ENCODE data around the gene CCR7. TPM values are rescaled to one million over a fixed set of nuclear protein-coding genes. Genes with fewer than 3 reads are reported as not detected.

CCR7 gene
- total and polyA plus RNA-seq, 2 experiments from 2014 or later = not detected

DNA sequence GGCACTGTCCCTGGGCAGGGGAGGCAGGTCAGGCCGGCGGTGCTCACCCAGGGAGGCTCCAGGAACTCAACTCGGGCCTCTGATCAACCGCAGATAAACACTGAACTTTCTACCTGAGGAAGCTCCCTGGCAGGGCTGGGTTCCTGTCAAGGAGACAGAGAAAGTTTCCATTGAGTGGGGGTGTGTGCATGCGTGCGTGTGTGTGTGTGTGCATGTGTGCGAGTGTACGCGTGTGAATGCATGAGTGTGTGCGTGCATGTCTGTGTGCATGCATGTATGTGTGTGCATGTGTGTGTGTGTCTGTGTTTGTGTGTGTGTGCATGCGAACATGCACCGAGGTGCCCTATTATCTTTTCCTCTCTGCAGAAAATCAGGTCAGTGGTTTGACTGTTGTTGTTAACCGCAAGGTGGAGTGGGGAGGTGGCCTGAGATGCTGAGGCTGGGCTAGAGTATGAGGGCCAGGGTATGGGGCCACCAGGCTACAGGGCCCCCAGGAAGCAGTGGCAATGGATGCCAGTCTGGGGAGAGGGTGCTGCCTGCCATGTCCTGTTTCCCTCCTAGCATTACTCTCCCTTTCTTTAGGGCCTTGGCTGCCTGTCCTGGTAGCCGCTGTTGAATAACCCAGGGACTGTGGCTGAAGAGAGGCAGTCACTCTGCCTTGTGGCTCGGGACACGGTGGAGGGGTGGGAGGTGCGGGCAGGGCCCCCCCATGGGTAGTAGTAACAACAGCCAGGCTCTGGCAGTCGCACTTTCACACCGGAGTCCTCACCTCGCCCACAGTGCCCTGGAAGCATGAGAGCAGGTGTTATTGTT is 24.0 kb downstream of the CCR7 start:
- TF ChIP-seq, protein P1, sequence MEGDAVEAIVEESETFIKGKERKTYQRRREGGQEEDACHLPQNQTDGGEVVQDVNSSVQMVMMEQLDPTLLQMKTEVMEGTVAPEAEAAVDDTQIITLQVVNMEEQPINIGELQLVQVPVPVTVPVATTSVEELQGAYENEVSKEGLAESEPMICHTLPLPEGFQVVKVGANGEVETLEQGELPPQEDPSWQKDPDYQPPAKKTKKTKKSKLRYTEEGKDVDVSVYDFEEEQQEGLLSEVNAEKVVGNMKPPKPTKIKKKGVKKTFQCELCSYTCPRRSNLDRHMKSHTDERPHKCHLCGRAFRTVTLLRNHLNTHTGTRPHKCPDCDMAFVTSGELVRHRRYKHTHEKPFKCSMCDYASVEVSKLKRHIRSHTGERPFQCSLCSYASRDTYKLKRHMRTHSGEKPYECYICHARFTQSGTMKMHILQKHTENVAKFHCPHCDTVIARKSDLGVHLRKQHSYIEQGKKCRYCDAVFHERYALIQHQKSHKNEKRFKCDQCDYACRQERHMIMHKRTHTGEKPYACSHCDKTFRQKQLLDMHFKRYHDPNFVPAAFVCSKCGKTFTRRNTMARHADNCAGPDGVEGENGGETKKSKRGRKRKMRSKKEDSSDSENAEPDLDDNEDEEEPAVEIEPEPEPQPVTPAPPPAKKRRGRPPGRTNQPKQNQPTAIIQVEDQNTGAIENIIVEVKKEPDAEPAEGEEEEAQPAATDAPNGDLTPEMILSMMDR (IDR thresholded peaks at IDR 0.05; ENCODE audit: low read depth, low read length) = no peak

DNA sequence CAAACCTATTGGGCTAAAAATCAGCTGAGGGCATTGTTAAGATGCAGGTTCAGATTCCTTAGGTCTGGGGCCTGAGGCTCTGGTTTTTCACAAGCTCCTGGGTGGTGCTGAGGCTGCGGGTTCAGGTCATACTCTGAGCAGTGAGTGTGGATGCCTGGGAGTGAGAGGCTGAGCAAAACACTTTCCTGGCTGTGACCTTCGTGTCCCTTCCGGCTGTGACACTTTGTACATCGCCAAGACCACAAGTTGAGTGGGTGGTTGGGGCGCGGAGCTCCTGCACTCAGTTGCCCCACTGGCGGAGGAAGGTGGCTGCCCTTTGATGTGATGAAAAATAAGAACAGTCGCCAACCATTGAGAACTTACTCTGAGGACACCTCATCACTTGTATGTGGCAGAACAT is 24.8 kb downstream of the CCR7 start:
- Histone ChIP-seq H3K27me3 (no peaks in the 10 kb centered on the region), H3K4me1 (ENCODE audit: low read depth) (peaks cover 38% of the 10 kb centered on the region), H3K4me3 (no peak overlapping the region), H3K36me3 (no peaks in the 10 kb centered on the region), H3K27ac (no peak overlapping the region), H3K9me3 (ENCODE audit: low read depth) (no peaks in the 10 kb centered on the region)
- TF ChIP-seq, protein P1 (IDR thresholded peaks at IDR 0.05; ENCODE audit: low read depth, low read length) = no peak
- no peak for DNase-seq (ENCODE audit: low read depth in 1 of 2, low spot score in 1 of 2)

More for the DNA sequence above, 24.0 kb downstream of the CCR7 start:
- H3K9me3 ChIP-seq (ENCODE audit: low read depth) = no peaks in the 10 kb centered on the region
- DNase-seq (ENCODE audit: low read depth in 1 of 2, low spot score in 1 of 2) = no peak
- H3K4me3 ChIP-seq = no peak overlapping the region
- H3K27me3 ChIP-seq = no peaks in the 10 kb centered on the region
- H3K27ac ChIP-seq = peak overlapping the region; percentile 14
- H3K36me3 ChIP-seq = no peaks in the 10 kb centered on the region
- peaks cover 30% of the 10 kb centered on the region for H3K4me1 ChIP-seq (ENCODE audit: low read depth)

DNA sequence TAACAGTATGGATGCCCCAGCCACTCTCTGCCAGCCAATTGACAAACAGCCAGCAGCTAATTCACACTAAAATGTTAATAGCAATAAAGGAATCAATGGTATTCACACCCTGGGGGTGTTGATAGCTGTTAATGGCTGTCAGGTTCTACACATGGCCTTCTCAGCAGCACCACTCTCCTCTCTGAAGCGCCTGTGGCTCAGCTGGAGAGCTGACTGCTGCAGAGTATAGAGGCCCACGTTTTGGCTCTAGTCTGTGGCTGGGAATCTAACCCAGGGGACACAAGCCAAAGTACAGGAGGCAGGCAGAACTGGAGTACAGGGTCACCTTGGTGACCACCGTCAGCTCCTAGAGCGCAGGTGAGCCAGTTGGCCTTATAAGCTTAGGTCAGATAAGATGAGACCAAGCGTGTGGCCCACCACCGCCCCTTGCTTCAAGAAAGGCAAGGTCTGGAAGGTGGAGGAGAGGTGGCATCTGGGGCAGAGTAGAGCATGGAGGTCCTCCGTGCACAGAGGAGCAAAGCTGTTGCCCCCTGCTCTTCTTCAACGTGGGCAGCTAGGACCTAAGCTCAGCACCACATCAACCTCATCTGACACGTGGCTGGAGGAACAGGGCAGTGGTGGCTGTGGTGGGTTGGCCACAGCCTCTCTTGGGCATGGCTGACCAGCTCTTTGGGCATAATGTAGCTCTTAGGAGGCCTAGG is 25.4 kb downstream of the CCR7 start:
- Histone ChIP-seq H3K27me3 (no peaks in the 10 kb centered on the region), H3K4me3 (no peak overlapping the region), H3K27ac (peak overlapping the region; percentile 69), H3K4me1 (ENCODE audit: low read depth) (peaks cover 40% of the 10 kb centered on the region), H3K36me3 (no peaks in the 10 kb centered on the region), H3K9me3 (ENCODE audit: low read depth) (no peaks in the 10 kb centered on the region)
- TF ChIP-seq, protein P1 (IDR thresholded peaks at IDR 0.05; ENCODE audit: low read depth, low read length) = no peak
- DNase-seq (ENCODE audit: low read depth in 1 of 2, low spot score in 1 of 2) = peak in 1 of 2 donors; percentile 47

DNA sequence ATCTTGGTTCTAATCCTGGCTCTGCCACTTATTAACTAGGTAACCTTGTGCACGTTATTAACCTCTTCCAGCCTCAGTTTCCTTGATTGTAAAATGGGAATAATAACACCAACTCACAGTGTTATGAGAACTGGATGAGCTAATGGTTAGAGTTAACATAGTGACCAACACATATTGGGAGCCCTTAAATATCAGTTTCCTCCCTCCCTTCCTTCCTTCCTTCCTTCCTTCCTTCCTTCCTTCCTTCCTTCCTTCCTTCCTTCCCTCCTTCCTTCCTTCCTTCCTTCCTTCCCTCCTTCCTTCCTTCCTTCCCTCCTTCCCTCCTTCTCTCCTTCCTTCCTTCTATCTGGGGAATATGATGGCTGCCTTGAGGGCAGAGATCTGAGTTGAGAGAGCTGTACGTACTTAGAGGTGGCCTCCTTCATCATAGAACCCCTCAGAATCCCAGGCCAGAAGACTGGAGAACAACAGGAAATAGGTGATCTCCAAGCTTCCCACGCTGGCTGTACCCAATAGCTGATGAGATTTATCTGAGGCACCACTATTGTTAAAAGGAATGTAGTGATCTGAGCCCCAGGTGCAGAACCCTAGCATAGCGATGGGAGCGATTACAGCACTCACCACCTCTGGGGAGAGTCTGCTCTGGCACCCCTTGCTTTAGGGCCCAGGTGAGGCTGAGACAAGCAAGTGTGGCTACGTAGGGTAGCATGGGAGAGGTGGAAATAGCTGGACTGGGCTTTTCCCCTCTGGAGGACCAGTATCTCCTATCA is 26.2 kb downstream of the CCR7 start:
- H3K36me3 ChIP-seq = no peaks in the 10 kb centered on the region
- no peak for DNase-seq (ENCODE audit: low read depth in 1 of 2, low spot score in 1 of 2)
- no peaks in the 10 kb centered on the region for H3K27me3 ChIP-seq
- peak overlapping the region; percentile 69 for H3K27ac ChIP-seq
- H3K9me3 ChIP-seq (ENCODE audit: low read depth) = no peaks in the 10 kb centered on the region
- peaks cover 44% of the 10 kb centered on the region for H3K4me1 ChIP-seq (ENCODE audit: low read depth)
- no peak overlapping the region for H3K4me3 ChIP-seq
- TF ChIP-seq, protein P1 (IDR thresholded peaks at IDR 0.05; ENCODE audit: low read depth, low read length) = no peak
